HG03521 (cell line): Measurements from ENCODE around the gene TLK2.

Experiments
- ATAC-seq: cut with Tn5 transposase; IDR thresholded peaks from one replicate; pipeline ENCODE4 v1.9.1; 2021; ENCODE audit warnings: mild to moderate bottlenecking, moderate library complexity; ENCODE audit not compliant: unreplicated experiment

TLK2 gene

GRCh38 chr17:62627219-62627903 lies 148.7 kb downstream of the TLK2 start, which contains the start of gene MRC2:
Gene MRC2 (plus strand): TSS chr17:62627670. CDS start chr17:62627803, 133 bp downstream.
- no peak for ATAC-seq

- ATAC-seq: no peak
Observed at GRCh38 chr17:62627904-62628633, 149.4 kb downstream of the TLK2 start.

GRCh38 chr17:62628831-62629555 lies 150.4 kb downstream of the TLK2 start:
- no peak for ATAC-seq

- ATAC-seq: no peak
Observed at GRCh38 chr17:62629556-62630364, 151.1 kb downstream of the TLK2 start.

- ATAC-seq: no peak
Observed at GRCh38 chr17:62630365-62631085, 151.9 kb downstream of the TLK2 start.

GRCh38 chr17:62631086-62631935 lies 152.7 kb downstream of the TLK2 start:
- no peak for ATAC-seq

GRCh38 chr17:62631936-62632924 lies 153.6 kb downstream of the TLK2 start:
- no peak for ATAC-seq

GRCh38 chr17:62637809-62638208 lies 159.2 kb downstream of the TLK2 start:
- no peak for ATAC-seq

- ATAC-seq: no peak
Observed at GRCh38 chr17:62641153-62641552, 162.5 kb downstream of the TLK2 start.

GRCh38 chr17:62641951-62642350 lies 163.3 kb downstream of the TLK2 start:
- no peak for ATAC-seq

- ATAC-seq: no peak
Observed at GRCh38 chr17:62643496-62643895, 164.9 kb downstream of the TLK2 start.

GRCh38 chr17:62644487-62645173 lies 166.0 kb downstream of the TLK2 start:
- ATAC-seq: no peak

- ATAC-seq: no peak
Observed at GRCh38 chr17:62648251-62648955, 169.8 kb downstream of the TLK2 start.

- no peak for ATAC-seq
Observed at GRCh38 chr17:62648956-62649294, 170.3 kb downstream of the TLK2 start.

GRCh38 chr17:62649570-62649969 lies 170.9 kb downstream of the TLK2 start:
- no peak for ATAC-seq

- no peak for ATAC-seq
Observed at GRCh38 chr17:62650587-62650986, 172.0 kb downstream of the TLK2 start.
